HepG2 (cell line): Measurements from ENCODE around the gene UBE2D3. TPM values are rescaled to one million over a fixed set of nuclear protein-coding genes. Genes with fewer than 3 reads are reported as not detected.

Experiments
- BCL6 ChIP-seq: IDR thresholded peaks from 2 replicates; pipeline ENCODE4 v1.6.1; 2016; ENCODE audit warnings: missing genetic modification reagents, missing compliant biosample characterization
- GATAD2A ChIP-seq: IDR thresholded peaks from 2 replicates; pipeline ENCODE4 v1.6.1; 2016
- MTA1 ChIP-seq: sonication (generic); formaldehyde crosslinking; IDR thresholded peaks from 2 replicates; pipeline ENCODE4 v1.4.0; 2020; ENCODE audit warnings: missing genetic modification reagents, mild to moderate bottlenecking, borderline replicate concordance
- NCOR1 ChIP-seq: fragments of 200-600 bp; sonication (generic); IDR thresholded peaks from 2 replicates; pipeline ENCODE4 v1.7.0; 2017; ENCODE audit warnings: antibody characterized with exemption, low read length, borderline replicate concordance
- RFX5 ChIP-seq: IDR thresholded peaks from 2 replicates; pipeline ENCODE4 v1.6.1; 2011; ENCODE audit warnings: low read depth, low read length, improper control_type of control experiment
- THYN1 ChIP-seq: sonication (generic); formaldehyde crosslinking; IDR thresholded peaks from 2 replicates; pipeline ENCODE4 v1.8.1; 2023; ENCODE audit warnings: low read depth, mild to moderate bottlenecking, moderate library complexity, missing genetic modification reagents, borderline replicate concordance
- ZBTB7A ChIP-seq: sonication (generic); formaldehyde crosslinking; IDR thresholded peaks from 2 replicates; pipeline ENCODE4 v1.8.0; 2022; ENCODE audit warnings: mild to moderate bottlenecking, missing genetic modification reagents
- ZNF629 ChIP-seq: sonication (generic); formaldehyde crosslinking; conservative IDR thresholded peaks from 2 replicates; pipeline ENCODE4 v1.5.0; 2020; ENCODE audit warnings: missing genetic modification reagents
- ZSCAN12 ChIP-seq: sonication (generic); formaldehyde crosslinking; IDR thresholded peaks from 2 replicates; pipeline ENCODE4 v1.9.0; 2021; ENCODE audit warnings: mild to moderate bottlenecking, missing genetic modification reagents
- polyA plus RNA-seq, 8 experiments: library from polyadenylated mRNA; depleted of rRNA in 3 of 8; stranded (reverse) in 7 of 8; unstranded in 1 of 8; fragments of >200 nt; fragmentation: Illumina TruSeq in 4 of 8; extraction: Trizol in 4 of 8; gene quantifications; 2 replicates each; pipeline versions ENCODE4 v1.2.1 to v1.2.3, GENCODE V29; 2011 to 2016; ENCODE audit warnings: low read depth in 4 of 8, missing spikeins in 1 of 8, mixed read lengths in 1 of 8; ENCODE audit not compliant: insufficient read depth in 1 of 8
- total RNA-seq, 5 experiments: library from RNA; depleted of rRNA; stranded (reverse); fragments of >200 nt; fragmentation: Illumina TruSeq; extraction: Trizol; gene quantifications; 2 replicates each; pipeline ENCODE4 v1.2.3, GENCODE V29; 2016; ENCODE audit warnings: low read depth in 1 of 5
- TF ChIP-seq, protein P1 (sequence below): sonication (generic); formaldehyde crosslinking; IDR thresholded peaks from 2 replicates; pipeline ENCODE4 v1.8.0; 2022; ENCODE audit warnings: mild to moderate bottlenecking, missing genetic modification reagents, borderline replicate concordance
- TF ChIP-seq, protein P2 (sequence below): sonication (generic); formaldehyde crosslinking; IDR thresholded peaks from 2 replicates; pipeline ENCODE4 v1.8.0; 2022; ENCODE audit warnings: missing genetic modification reagents, mild to moderate bottlenecking, inconsistent platforms, borderline replicate concordance
- TF ChIP-seq, protein P3 (sequence below): sonication (generic); formaldehyde crosslinking; IDR thresholded peaks from 2 replicates; pipeline ENCODE4 v1.9.0; 2021; ENCODE audit warnings: missing genetic modification reagents, borderline replicate concordance
- TF ChIP-seq, protein P4 (sequence below): sonication (generic); formaldehyde crosslinking; IDR thresholded peaks from 2 replicates; pipeline ENCODE4 v1.5.0; 2020; ENCODE audit warnings: mild to moderate bottlenecking, missing genetic modification reagents, borderline replicate concordance
- TF ChIP-seq, protein P5 (sequence below): sonication (generic); formaldehyde crosslinking; IDR thresholded peaks from 2 replicates; pipeline ENCODE4 v1.4.0; 2020; ENCODE audit warnings: missing genetic modification reagents

Gene UBE2D3
- total and polyA plus RNA-seq, 2 of the 13 experiments (the other 11 are each of a cell fraction or from before 2014, with no cell fraction given), result 224 to 293 TPM

DNA sequence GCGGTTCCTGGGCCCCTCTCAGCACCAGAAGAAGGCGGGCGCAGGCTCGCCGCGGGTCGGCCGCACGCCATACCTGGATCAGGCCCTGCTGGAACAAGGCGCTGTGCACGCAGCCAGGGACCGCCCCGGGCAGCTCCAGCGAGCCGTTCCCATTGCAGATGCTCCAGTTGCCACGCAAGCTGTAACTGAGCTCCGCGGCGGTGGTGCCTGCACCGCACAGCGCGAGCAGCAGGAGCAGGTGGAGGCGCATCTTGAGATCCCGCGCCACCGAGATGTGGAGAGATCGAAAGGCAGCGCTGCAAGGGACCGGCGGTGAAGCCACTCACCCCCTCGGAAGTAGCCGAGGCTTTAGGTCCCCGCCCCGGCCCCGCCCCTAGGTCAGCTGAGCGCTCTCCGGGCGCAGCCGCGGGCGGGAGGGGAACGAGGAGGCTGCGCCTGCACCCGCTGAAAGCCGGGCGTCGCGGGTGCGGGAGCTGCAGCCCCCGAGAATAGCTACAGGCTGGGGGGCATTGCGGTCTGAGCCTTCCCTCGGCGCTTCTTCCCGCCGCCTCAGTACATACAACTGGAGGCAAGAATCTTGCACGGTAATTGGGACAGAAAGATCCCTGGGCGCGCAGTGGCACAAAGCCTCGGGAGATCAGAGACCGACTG lies 66.6 kb downstream of the UBE2D3 start, which contains the start of gene MANBA (continued):
- TF ChIP-seq BCL6, result peak; percentile 48; the same call in 1 of the 2 replicates
- TF ChIP-seq, protein P1, sequence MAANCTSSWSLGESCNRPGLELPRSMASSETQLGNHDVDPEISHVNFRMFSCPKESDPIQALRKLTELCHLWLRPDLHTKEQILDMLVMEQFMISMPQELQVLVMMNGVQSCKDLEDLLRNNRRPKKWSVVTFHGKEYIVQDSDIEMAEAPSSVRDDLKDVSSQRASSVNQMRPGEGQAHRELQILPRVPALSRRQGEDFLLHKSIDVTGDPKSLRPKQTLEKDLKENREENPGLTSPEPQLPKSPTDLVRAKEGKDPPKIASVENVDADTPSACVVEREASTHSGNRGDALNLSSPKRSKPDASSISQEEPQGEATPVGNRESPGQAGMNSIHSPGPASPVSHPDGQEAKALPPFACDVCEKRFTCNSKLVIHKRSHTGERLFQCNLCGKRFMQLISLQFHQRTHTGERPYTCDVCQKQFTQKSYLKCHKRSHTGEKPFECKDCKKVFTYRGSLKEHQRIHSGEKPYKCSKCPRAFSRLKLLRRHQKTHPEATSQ (CRISPR knock-in tag), result peak; percentile 85; the same call in 1 of the 2 replicates
- no peak for TF ChIP-seq THYN1 (CRISPR knock-in tag)
- TF ChIP-seq, protein P2, sequence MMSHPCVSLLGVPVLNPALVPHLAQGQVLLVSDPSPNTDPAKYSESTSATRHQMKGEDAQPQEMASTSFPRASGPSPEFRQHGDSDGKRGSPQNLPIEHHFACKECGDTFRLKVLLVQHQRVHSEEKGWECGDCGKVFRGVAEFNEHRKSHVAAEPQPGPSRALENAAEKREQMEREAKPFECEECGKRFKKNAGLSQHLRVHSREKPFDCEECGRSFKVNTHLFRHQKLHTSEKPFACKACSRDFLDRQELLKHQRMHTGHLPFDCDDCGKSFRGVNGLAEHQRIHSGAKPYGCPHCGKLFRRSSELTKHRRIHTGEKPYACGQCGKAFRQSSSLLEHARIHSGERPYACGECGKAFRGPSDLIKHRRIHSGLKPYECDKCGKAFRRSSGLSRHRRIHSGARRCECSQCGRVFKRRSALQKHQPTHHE (CRISPR knock-in tag), result peak; percentile 64; the same call in 1 of the 2 replicates
- TF ChIP-seq, protein P3, sequence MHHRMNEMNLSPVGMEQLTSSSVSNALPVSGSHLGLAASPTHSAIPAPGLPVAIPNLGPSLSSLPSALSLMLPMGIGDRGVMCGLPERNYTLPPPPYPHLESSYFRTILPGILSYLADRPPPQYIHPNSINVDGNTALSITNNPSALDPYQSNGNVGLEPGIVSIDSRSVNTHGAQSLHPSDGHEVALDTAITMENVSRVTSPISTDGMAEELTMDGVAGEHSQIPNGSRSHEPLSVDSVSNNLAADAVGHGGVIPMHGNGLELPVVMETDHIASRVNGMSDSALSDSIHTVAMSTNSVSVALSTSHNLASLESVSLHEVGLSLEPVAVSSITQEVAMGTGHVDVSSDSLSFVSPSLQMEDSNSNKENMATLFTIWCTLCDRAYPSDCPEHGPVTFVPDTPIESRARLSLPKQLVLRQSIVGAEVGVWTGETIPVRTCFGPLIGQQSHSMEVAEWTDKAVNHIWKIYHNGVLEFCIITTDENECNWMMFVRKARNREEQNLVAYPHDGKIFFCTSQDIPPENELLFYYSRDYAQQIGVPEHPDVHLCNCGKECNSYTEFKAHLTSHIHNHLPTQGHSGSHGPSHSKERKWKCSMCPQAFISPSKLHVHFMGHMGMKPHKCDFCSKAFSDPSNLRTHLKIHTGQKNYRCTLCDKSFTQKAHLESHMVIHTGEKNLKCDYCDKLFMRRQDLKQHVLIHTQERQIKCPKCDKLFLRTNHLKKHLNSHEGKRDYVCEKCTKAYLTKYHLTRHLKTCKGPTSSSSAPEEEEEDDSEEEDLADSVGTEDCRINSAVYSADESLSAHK, result no peak; the same call in 1 of the 2 replicates
- TF ChIP-seq GATAD2A (CRISPR knock-in tag), result no peak; the same call in none of the 2 replicates
- 0 out of 2 replicates have a peak, but pooled peaks have one; percentile 43 for TF ChIP-seq ZSCAN12 (CRISPR knock-in tag)
- TF ChIP-seq NCOR1, result no peak
- TF ChIP-seq, protein P4, sequence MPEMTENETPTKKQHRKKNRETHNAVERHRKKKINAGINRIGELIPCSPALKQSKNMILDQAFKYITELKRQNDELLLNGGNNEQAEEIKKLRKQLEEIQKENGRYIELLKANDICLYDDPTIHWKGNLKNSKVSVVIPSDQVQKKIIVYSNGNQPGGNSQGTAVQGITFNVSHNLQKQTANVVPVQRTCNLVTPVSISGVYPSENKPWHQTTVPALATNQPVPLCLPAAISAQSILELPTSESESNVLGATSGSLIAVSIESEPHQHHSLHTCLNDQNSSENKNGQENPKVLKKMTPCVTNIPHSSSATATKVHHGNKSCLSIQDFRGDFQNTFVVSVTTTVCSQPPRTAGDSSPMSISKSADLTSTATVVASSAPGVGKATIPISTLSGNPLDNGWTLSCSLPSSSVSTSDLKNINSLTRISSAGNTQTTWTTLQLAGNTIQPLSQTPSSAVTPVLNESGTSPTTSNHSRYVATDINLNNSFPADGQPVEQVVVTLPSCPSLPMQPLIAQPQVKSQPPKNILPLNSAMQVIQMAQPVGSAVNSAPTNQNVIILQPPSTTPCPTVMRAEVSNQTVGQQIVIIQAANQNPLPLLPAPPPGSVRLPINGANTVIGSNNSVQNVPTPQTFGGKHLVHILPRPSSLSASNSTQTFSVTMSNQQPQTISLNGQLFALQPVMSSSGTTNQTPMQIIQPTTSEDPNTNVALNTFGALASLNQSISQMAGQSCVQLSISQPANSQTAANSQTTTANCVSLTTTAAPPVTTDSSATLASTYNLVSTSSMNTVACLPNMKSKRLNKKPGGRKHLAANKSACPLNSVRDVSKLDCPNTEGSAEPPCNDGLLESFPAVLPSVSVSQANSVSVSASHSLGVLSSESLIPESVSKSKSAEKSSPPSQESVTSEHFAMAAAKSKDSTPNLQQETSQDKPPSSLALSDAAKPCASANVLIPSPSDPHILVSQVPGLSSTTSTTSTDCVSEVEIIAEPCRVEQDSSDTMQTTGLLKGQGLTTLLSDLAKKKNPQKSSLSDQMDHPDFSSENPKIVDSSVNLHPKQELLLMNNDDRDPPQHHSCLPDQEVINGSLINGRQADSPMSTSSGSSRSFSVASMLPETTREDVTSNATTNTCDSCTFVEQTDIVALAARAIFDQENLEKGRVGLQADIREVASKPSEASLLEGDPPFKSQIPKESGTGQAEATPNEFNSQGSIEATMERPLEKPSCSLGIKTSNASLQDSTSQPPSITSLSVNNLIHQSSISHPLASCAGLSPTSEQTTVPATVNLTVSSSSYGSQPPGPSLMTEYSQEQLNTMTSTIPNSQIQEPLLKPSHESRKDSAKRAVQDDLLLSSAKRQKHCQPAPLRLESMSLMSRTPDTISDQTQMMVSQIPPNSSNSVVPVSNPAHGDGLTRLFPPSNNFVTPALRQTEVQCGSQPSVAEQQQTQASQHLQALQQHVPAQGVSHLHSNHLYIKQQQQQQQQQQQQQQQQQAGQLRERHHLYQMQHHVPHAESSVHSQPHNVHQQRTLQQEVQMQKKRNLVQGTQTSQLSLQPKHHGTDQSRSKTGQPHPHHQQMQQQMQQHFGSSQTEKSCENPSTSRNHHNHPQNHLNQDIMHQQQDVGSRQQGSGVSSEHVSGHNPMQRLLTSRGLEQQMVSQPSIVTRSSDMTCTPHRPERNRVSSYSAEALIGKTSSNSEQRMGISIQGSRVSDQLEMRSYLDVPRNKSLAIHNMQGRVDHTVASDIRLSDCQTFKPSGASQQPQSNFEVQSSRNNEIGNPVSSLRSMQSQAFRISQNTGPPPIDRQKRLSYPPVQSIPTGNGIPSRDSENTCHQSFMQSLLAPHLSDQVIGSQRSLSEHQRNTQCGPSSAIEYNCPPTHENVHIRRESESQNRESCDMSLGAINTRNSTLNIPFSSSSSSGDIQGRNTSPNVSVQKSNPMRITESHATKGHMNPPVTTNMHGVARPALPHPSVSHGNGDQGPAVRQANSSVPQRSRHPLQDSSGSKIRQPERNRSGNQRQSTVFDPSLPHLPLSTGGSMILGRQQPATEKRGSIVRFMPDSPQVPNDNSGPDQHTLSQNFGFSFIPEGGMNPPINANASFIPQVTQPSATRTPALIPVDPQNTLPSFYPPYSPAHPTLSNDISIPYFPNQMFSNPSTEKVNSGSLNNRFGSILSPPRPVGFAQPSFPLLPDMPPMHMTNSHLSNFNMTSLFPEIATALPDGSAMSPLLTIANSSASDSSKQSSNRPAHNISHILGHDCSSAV (CRISPR knock-in tag), result peak; percentile 68; the same call in 1 of the 2 replicates
- 0 out of 2 replicates have a peak, but pooled peaks have one; percentile 53 for TF ChIP-seq RFX5
- no peak for TF ChIP-seq ZBTB7A (CRISPR knock-in tag)
- TF ChIP-seq, protein P5, sequence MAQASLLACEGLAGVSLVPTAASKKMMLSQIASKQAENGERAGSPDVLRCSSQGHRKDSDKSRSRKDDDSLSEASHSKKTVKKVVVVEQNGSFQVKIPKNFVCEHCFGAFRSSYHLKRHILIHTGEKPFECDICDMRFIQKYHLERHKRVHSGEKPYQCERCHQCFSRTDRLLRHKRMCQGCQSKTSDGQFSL (CRISPR knock-in tag), result peak; percentile 28; the same call in 1 of the 2 replicates
- TF ChIP-seq ZNF629 (CRISPR knock-in tag), result peak; percentile 21; the same call in 1 of the 2 replicates
- TF ChIP-seq MTA1 (CRISPR knock-in tag), result peak; percentile 85; the same call in 1 of the 2 replicates
